K562 (cell line): Measurements from ENCODE around the gene TCL1B.

ENCODE experiments used
- CREBBP ChIP-seq: IDR thresholded peaks from one replicate; pipeline ENCODE4 v1.6.1; 2012; ENCODE audit warnings: low read depth, mild to moderate bottlenecking, control low read depth, inconsistent platforms, low read length
- CTCF ChIP-seq, 3 experiments: IDR thresholded peaks in 2 of 3; conservative IDR thresholded peaks in 1 of 3; 2 replicates each; pipeline ENCODE4 v1.5.1; 2011 to 2012; ENCODE audit warnings: low read length in 3 of 3, mild to moderate bottlenecking in 3 of 3, control low read depth in 2 of 3, improper control_type of control experiment in 1 of 3, inconsistent platforms in 1 of 3, low read depth in 1 of 3, mixed read lengths in 1 of 3, moderate library complexity in 1 of 3; ENCODE audit not compliant: insufficient read depth in 2 of 3
- OTX1 ChIP-seq: fragments of 450-650 bp; formaldehyde crosslinking; IDR thresholded peaks from 2 replicates; pipeline ENCODE4 v1.4.0; 2022; ENCODE audit warnings: mild to moderate bottlenecking
- PATZ1 ChIP-seq: fragments of 250-450 bp; sonication (Bioruptor Pico); IDR thresholded peaks from 2 replicates; pipeline ENCODE4 v1.5.0; 2020; ENCODE audit warnings: mild to moderate bottlenecking, borderline replicate concordance
- POLR2A ChIP-seq: fragments of 450-650 bp; conservative IDR thresholded peaks from 2 replicates; pipeline ENCODE4 v1.6.1; 2016
- TBP ChIP-seq: optimal IDR thresholded peaks from 2 replicates; pipeline ENCODE3; 2011; ENCODE audit warnings: low read depth, low read length, improper control_type of control experiment
- TEAD4 ChIP-seq, 2 experiments: sonication (generic) in 1 of 2; formaldehyde crosslinking in 1 of 2; IDR thresholded peaks; 2 replicates each; pipeline versions ENCODE4 v1.6.1 to v1.8.0; 2012 to 2022; ENCODE audit warnings: borderline replicate concordance in 1 of 2, inconsistent platforms in 1 of 2, low read length in 1 of 2, mild to moderate bottlenecking in 1 of 2, missing genetic modification reagents in 1 of 2
- ZNF274 ChIP-seq: IDR thresholded peaks from 2 replicates; pipeline ENCODE4 v1.6.1; 2011; ENCODE audit warnings: low read depth, mild to moderate bottlenecking, low read length, moderate library complexity, borderline replicate concordance

- TF ChIP-seq PATZ1 (no peak), POLR2A (no peak), OTX1 (no peak), CREBBP (no peak), TBP (no peak), TEAD4 (IDR thresholded peaks at IDR 0.05; ENCODE audit: low read length) (no peak), TEAD4 (CRISPR knock-in tag; IDR thresholded peaks at IDR 0.05; ENCODE audit: borderline replicate concordance) (no peak), ZNF274 (no peak), CTCF (IDR thresholded peaks at IDR 0.05 in 2 of 3, conservative IDR thresholded peaks at IDR 0.05 in 1 of 3; ENCODE audit: insufficient read depth in 2 of 3, low read depth in 1 of 3, low read length in 3 of 3) (no peak)
These were observed 34.2 kb upstream of the TCL1B start for GRCh38 chr14:95651821-95652583.
